Adrenal gland (tissue), 19 donors: ENCODE data around the gene SLC29A1. TPM values are rescaled to one million over a fixed set of nuclear protein-coding genes. Genes with fewer than 3 reads are reported as not detected.
A peak's percentile ranks its signal among the peaks of the same experiment; 100 is the strongest.

ENCODE experiments used
- DNase-seq, 7 donors: peaks; one replicate each; pipeline ENCODE4 v3.0.0-alpha.2; 2019 to 2020
- H3K27ac ChIP-seq, 5 donors: fragments of 200-600 bp; sonication (generic) in 4 of 5; 1 replicate in 3 of 5; 2 replicates in 2 of 5; pipeline versions ENCODE4 v1.5.1 to v1.8.0; 2016 to 2020; ENCODE audit warnings: mild to moderate bottlenecking in 1 of 5
- H3K27me3 ChIP-seq: fragments of 200-600 bp; 2 replicates; pipeline ENCODE4 v1.8.0; 2021
- H3K36me3 ChIP-seq, 2 donors: fragments of 200-600 bp; replicated peaks in 1 of 2; 1 replicate in 1 of 2; 2 replicates in 1 of 2; pipeline versions ENCODE4 v1.5.1 to v1.8.0; 2018 to 2022
- H3K4me1 ChIP-seq, 2 donors: fragments of 200-600 bp; replicated peaks in 1 of 2; 1 replicate in 1 of 2; 2 replicates in 1 of 2; pipeline versions ENCODE4 v1.5.1 to v1.8.0; 2018 to 2021
- H3K4me3 ChIP-seq, 4 donors: fragments of 200-600 bp; sonication (generic) in 3 of 4; one replicate each; pipeline ENCODE4 v1.5.1; 2016 to 2018
- H3K9me3 ChIP-seq, 3 donors: fragments of 200-600 bp; sonication (generic) in 1 of 3; replicated peaks in 1 of 3; 1 replicate in 2 of 3; 2 replicates in 1 of 3; pipeline versions ENCODE4 v1.5.1 to v1.8.0; 2016 to 2021
- POLR2A ChIP-seq, 2 donors: fragments of 450-650 bp; IDR thresholded peaks; one replicate each; pipeline ENCODE4 v1.6.1; 2017; ENCODE audit warnings: antibody characterized with exemption in 2 of 2, mild to moderate bottlenecking in 2 of 2, moderate library complexity in 1 of 2
- WGBS, 4 donors: extraction: QIAGEN DNeasy Blood & Tissue Kit in 2 of 4; methylation state at CpG; one replicate each; pipeline versions ENCODE4 v1.1.5 to v1.1.7; 2013 to 2017; 5-methylcytosine and 5-hydroxymethylcytosine counted together
- intact Hi-C, 2 donors: fragments of 100-400 bp; cut with DNase I; formaldehyde crosslinking; loops; one replicate each; pipeline versions ENCODE4 v1.14.1 to v1.15.0; 2022 to 2023
- long read RNA-seq, 10 donors: library from polyadenylated mRNA in 3 of 10; unstranded in 2 of 10; stranded (forward) in 1 of 10; transcript quantifications; one replicate each; pipeline ENCODE4 v2.0.0 and lab custom pipeline, GENCODE V29; 2021 to 2026
- polyA plus RNA-seq, 3 donors: library from polyadenylated mRNA; stranded (reverse); fragments of 200-250 nt in 2 of 3; fragments of 350-450 nt in 1 of 3; fragmentation: Illumina TruSeq in 1 of 3; extraction: RNeasy Lipid Tissue Mini Kit (QIAGEN cat#74804) in 1 of 3; gene quantifications; one replicate each; pipeline ENCODE4 v1.2.3, GENCODE V29; 2013 to 2014
- total RNA-seq, 9 donors: library from RNA; depleted of rRNA in 4 of 9; stranded (reverse); fragments of >200 nt in 4 of 9; fragments of 120-200 nt in 1 of 9; fragmentation: NEBNext Ultra II Directional in 1 of 9; extraction: Animal tissue kit (Norgen Biotek cat#: 25700) in 1 of 9; gene quantifications; one replicate each; pipeline versions ENCODE4 v1.1.0 to v1.2.4, GENCODE V29; 2013 to 2023
- TF ChIP-seq, protein P1 (sequence below), 6 experiments: fragments of 450-650 bp in 4 of 6; fragments of 200-600 bp in 2 of 6; sonication (generic) in 1 of 6; IDR thresholded peaks; 1 replicate in 5 of 6; 2 replicates in 1 of 6; pipeline versions ENCODE4 v1.5.1 to v1.8.0; 2016 to 2021; ENCODE audit warnings: antibody characterized with exemption in 6 of 6, mild to moderate bottlenecking in 2 of 6, moderate library complexity in 1 of 6
- donor health status: healthy with polysubstance abuse.
- donor health status: Bipolar disorder and iron deficiency.
- donor health status: DM: yes; HTN: yes; CAD: no.
- donor health status: DM: no; HTN: no; CAD: no.
- donor health status: DM: no; HTN: no; CAD: no.
- donor health status: DM: yes; HTN: yes; CAD: no.

SLC29A1 gene
- total RNA-seq (100 to 1,000 TPM in 8 of 9 donors, 10 to 100 TPM in 1; 48.6 to 356 (median 162) TPM), polyA plus RNA-seq (100 to 1,000 TPM in 2 of 3 donors, 10 to 100 TPM in 1; 51.9 to 113 (median 108) TPM)
- long read RNA-seq, donor 1, transcript SLC29A1-209 (13 exons, 2,318 nt), result major isoform, 10 of 47 reads
- long read RNA-seq, donor 1, partial matches to known transcripts, result 31 of 47 reads
- long read RNA-seq, donor 1, other reads (novel, unspliced or antisense), result 0 of 47 reads
- long read RNA-seq, donor 2, transcript SLC29A1-209 (13 exons, 2,318 nt), result major isoform, 5 of 9 reads
- long read RNA-seq, donor 2, partial matches to known transcripts, result 0 of 9 reads
- long read RNA-seq, donor 2, other reads (novel, unspliced or antisense), result 0 of 9 reads
- long read RNA-seq, donor 3, partial matches to known transcripts, result 0 of 10 reads
- long read RNA-seq, donor 3, other reads (novel, unspliced or antisense), result 0 of 10 reads
- long read RNA-seq, donor 4, transcript SLC29A1-206 (13 exons, 2,183 nt), result major isoform, 46 of 177 reads
- long read RNA-seq, donor 4, transcript SLC29A1-209 (13 exons, 2,318 nt), result minor isoform, 27 of 177 reads
- long read RNA-seq, donor 4, transcript SLC29A1-208 (13 exons, 2,326 nt), result minor isoform, 6 of 177 reads
- long read RNA-seq, donor 4, partial matches to known transcripts, result 26 of 177 reads
- long read RNA-seq, donor 4, other reads (novel, unspliced or antisense), result 70 of 177 reads
- long read RNA-seq, donor 5, transcript SLC29A1-208 (13 exons, 2,326 nt), result minor isoform, 9 of 398 reads
- long read RNA-seq, donor 5, transcript SLC29A1-206 (13 exons, 2,183 nt), result minor isoform, 51 of 398 reads
- long read RNA-seq, donor 5, transcript SLC29A1-209 (13 exons, 2,318 nt), result major isoform, 81 of 398 reads
- long read RNA-seq, donor 5, transcript SLC29A1-201 (12 exons, 2,159 nt), result minor isoform, 17 of 398 reads
- long read RNA-seq, donor 5, partial matches to known transcripts, result 38 of 398 reads
- long read RNA-seq, donor 5, other reads (novel, unspliced or antisense), result 196 of 398 reads
- long read RNA-seq, donor 6, transcript SLC29A1-209 (13 exons, 2,318 nt), result minor isoform, 13 of 103 reads
- long read RNA-seq, donor 6, transcript SLC29A1-206 (13 exons, 2,183 nt), result major isoform, 19 of 103 reads
- long read RNA-seq, donor 6, partial matches to known transcripts, result 14 of 103 reads
- long read RNA-seq, donor 6, other reads (novel, unspliced or antisense), result 50 of 103 reads
- long read RNA-seq, donor 7, partial matches to known transcripts, result 0 of 2 reads
- long read RNA-seq, donor 7, other reads (novel, unspliced or antisense), result 0 of 2 reads
- long read RNA-seq, donor 8, transcript SLC29A1-209 (13 exons, 2,318 nt), result major isoform, 7 of 17 reads
- long read RNA-seq, donor 8, partial matches to known transcripts, result 0 of 17 reads
- long read RNA-seq, donor 8, other reads (novel, unspliced or antisense), result 0 of 17 reads
- long read RNA-seq, donor 9, transcript SLC29A1-209 (13 exons, 2,318 nt), result major isoform, 6 of 10 reads
- long read RNA-seq, donor 9, partial matches to known transcripts, result 0 of 10 reads
- long read RNA-seq, donor 9, other reads (novel, unspliced or antisense), result 0 of 10 reads
- long read RNA-seq, donor 10, partial matches to known transcripts, result 0 of 6 reads
- long read RNA-seq, donor 10, other reads (novel, unspliced or antisense), result 0 of 6 reads

DNA sequence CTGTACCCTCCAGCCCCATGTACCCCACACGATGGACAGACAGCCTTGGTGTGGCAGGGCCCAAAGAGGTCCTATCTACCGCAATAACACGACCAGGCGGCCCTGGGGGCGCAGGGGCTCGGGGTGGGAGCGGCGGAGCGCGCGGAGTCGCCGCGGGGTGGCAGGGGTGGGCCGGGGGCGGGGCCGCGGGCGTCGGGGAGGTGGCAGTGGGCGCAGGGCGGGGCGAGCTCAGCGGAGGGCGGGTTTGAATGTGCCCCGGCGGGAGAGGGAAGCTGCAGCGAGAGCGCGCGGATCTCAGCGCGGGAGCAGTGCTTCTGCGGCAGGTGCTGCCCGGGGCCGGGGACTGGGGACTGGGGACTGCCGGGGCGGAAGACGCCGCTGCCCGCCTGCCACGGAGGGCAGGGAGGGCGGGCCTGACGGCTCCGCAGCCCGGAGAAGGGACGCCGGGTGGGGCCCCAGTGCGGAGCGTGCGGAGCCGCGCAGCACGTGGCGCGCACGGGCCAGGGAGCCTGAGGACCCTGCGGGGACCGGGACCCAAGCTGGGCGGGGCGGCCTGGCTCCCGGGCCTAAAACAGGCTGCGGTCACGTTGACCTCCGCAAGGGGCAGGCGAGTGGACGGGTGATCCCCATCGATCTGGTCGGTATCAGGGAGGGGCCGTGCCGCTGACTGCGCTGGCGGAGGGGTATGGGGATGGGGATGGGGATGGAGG, at the start of gene SLC29A1:
SLC29A1 (plus strand) TSS at position 277 of the 710 bp plus-strand sequence. CDS start 3,719 bp downstream, outside the sequence.
- peaks cover 72 to 93% of the 10 kb centered on the region in 2 donors for H3K4me1 ChIP-seq
- H3K4me3 ChIP-seq, result peak within 1 kb of the TSS in 2 of 4 donors; percentile 50 to 76
- TF ChIP-seq, protein P1, sequence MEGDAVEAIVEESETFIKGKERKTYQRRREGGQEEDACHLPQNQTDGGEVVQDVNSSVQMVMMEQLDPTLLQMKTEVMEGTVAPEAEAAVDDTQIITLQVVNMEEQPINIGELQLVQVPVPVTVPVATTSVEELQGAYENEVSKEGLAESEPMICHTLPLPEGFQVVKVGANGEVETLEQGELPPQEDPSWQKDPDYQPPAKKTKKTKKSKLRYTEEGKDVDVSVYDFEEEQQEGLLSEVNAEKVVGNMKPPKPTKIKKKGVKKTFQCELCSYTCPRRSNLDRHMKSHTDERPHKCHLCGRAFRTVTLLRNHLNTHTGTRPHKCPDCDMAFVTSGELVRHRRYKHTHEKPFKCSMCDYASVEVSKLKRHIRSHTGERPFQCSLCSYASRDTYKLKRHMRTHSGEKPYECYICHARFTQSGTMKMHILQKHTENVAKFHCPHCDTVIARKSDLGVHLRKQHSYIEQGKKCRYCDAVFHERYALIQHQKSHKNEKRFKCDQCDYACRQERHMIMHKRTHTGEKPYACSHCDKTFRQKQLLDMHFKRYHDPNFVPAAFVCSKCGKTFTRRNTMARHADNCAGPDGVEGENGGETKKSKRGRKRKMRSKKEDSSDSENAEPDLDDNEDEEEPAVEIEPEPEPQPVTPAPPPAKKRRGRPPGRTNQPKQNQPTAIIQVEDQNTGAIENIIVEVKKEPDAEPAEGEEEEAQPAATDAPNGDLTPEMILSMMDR (IDR thresholded peaks at IDR 0.05), result peak in 1 of 6 experiments; percentile 27
- TF ChIP-seq POLR2A (IDR thresholded peaks at IDR 0.05), result peak; percentile 51 to 62
- DNase-seq, result peak; percentile 67 to 86 (median 82)
- H3K9me3 ChIP-seq, result no peaks in the 10 kb centered on the region
- H3K27ac ChIP-seq, result peak within 1 kb of the TSS in 3 of 5 donors; percentile 89 to 91 (median 90)
- WGBS, 4 donors, result 0 to 1% (median 1%) methylated on average over 28 to 73 of the region's 73 CpGs; no CpG with 5 or more reads in 1 of the 4 donors
- H3K27me3 ChIP-seq, result no peaks in the 10 kb centered on the region
- intact Hi-C loops, result no loop called here
- H3K36me3 ChIP-seq, result no peaks in the 10 kb centered on the region

DNA sequence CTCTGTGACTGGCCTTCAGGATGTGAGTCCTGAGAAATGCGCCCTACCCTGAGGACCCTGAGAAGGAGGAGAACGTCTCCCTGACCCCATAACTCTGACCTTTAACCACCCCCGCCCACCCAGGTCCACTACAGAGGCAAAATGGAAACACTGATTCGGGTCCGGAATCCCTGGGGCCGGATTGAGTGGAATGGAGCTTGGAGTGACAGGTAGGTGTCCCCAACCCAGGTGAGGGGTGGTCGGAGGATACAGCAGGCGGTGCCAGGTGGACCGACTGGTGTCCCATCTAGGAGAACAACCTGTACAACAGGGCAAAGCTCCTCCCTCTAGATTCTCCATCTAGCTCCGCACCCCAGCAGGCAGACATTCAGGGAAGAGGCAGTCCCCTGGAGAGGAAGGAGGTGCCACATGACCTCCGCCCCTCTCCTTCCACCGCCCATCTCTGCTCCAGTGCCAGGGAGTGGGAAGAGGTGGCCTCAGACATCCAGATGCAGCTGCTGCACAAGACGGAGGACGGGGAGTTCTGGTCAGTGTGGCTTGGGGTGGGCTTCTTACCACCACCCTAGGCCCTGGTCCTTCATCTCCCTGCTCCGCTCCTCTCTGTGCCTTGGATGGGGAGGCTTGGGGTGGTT, 47.1 kb upstream of the SLC29A1 start:
- no peak overlapping the region for H3K4me3 ChIP-seq
- DNase-seq, result no peak
- intact Hi-C loops, result loop anchor here in 1 of 2 donors (5.0 to 10.0 kb wide), 2 partner anchors 41 to 159 kb away; partner anchors contain the start of gene MYMX
- H3K27ac ChIP-seq, result peak overlapping the region in 1 of 5 donors; percentile 8
- no peaks in the 10 kb centered on the region for H3K27me3 ChIP-seq
- no peaks in the 10 kb centered on the region for H3K36me3 ChIP-seq
- TF ChIP-seq, protein P1 (IDR thresholded peaks at IDR 0.05), result no peak
- TF ChIP-seq POLR2A (IDR thresholded peaks at IDR 0.05), result no peak
- peaks cover 0 to 15% of the 10 kb centered on the region in 2 donors for H3K4me1 ChIP-seq
- H3K9me3 ChIP-seq, result no peaks in the 10 kb centered on the region
- WGBS, 4 donors, result 71 to 84% (median 78%) methylated on average over 4 to 15 of the region's 15 CpGs
